Activated CD8-positive, alpha-beta memory T cell treated with anti-CD3 and anti-CD28 coated beads, Interleukin-2, amount 50 U/mL, for 1 hour (primary cell): Measurements from ENCODE around the gene ADAMTS4.

Experiments used
- DNase-seq: peaks from one replicate; pipeline ENCODE4 v3.0.0-alpha.2; 2020; ENCODE audit errors: extremely low read depth

The ADAMTS4 gene

GRCh38 chr1:161153682-161154337, 45.0 kb downstream of the ADAMTS4 start, which contains the start of gene UFC1:
Gene UFC1, plus strand, starts transcription at chr1:161153978. Its CDS starts 20 bp downstream, at chr1:161153998.
- DNase-seq: peak; percentile 75

- no peak for DNase-seq
These were observed 45.7 kb downstream of the ADAMTS4 start for GRCh38 chr1:161153176-161153575.

DNA sequence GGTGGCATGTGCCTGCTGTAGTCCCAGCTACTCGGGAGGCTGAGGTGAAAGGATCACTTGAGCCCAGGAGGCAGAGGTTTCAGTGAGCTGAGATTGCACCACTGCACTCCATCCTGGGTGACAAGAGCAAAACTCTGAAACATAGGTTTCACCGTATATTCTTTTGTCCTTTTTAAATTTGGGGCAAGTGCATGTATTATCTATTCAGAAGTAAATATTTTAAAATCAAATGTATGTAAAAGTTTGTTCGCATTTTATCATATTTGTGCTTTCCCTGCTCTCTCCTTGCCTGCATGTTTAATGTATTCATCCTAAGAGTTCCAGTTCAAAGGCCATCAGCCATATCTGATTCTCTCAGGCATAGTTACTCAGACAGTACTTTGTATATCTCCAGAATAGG, 53.0 kb downstream of the ADAMTS4 start:
- DNase-seq: no peak

DNA sequence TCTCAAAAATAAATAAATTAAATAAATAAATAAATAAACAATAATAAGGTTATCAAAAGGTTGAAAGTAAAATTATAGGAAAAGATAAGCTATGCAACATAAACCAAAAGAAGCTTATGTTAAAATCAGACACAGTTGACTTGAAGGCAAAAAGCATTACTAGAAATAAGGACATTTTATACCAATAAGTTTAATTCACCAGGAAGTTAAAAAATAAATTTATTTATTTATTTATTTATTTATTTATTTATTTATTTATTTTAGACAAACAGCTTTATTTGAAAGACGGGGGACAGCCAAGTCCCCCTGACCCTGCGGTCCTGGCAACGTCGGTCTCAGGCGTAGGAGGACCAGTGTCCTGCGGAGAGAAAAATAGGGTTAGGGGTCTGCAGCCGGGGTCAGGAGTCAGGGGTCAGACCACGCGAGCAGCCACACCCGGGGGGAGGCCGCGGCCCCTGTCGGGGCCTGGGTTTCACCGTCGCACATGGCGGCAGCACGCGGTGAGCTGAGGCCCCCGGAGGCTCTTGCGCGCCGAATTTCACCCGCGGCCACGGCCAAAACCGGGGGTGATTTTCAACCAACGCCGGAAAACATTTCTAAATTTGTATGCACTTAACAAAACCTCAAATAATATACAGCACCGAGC, 58.0 kb downstream of the ADAMTS4 start:
- DNase-seq: no peak

DNA sequence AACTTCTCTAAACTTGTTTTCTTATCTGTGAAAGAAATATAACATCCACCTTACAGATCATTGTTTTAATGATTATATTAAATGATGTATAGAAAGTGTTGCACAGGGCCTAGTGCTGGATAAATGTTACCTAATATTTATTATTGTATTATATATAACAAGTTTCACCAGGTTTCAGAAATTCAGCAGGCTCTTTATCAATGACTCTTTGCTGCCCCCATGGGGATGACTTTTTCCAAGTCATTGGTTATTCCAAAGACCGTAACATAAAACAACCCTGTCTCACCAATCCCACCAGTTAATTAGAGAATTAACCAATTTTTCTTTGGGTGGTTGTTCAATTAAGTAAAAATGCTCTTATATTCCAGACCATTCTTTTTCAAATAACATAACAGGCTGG, 59.1 kb downstream of the ADAMTS4 start:
- no peak for DNase-seq

DNA sequence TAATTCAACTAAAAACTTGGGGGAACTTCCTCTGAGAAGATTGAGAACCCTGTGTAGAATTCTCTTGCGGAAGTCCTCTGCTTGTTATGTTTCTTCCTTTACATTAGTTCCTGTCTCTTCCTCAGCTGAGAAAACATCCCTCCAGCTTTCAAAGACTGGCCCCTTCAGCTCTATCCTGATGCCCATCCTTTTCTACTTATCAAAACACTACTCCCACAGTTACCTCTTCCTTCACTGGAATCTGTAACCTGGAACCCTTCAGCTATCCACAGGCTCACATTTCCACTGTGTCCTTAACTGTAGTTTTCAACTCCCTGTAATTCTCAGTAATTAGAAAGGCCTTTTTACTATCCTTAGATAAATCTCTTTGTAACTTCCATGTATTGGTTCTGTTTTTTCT, 60.4 kb downstream of the ADAMTS4 start:
- DNase-seq: no peak

DNA sequence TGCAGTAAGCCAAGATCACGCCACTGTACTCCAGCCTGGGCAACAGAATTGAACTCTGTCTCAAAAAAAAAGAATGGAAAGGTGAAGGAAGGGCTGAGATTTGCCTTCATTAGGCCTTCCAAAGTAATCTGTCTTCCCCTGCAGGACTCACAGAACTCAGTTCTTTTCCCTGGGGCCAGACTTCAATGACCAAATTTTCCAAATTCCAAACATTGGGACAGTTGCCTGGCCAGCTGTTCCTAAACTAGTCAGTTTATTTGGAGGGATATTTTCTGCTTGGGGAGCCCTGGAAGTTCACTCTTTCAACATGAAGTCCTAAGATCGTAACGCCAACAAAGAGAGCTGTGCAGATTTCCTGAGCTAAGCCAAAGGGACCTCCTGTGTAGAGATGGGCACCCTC, 61.0 kb downstream of the ADAMTS4 start:
- no peak for DNase-seq
